HG02759 (cell line): Measurements from ENCODE around the gene EQTN.

ENCODE experiments used
- ATAC-seq: cut with Tn5 transposase; IDR thresholded peaks from one replicate; pipeline ENCODE4 v1.9.1; 2021; ENCODE audit warnings: mild to moderate bottlenecking, moderate library complexity; ENCODE audit not compliant: unreplicated experiment

The EQTN gene

DNA sequence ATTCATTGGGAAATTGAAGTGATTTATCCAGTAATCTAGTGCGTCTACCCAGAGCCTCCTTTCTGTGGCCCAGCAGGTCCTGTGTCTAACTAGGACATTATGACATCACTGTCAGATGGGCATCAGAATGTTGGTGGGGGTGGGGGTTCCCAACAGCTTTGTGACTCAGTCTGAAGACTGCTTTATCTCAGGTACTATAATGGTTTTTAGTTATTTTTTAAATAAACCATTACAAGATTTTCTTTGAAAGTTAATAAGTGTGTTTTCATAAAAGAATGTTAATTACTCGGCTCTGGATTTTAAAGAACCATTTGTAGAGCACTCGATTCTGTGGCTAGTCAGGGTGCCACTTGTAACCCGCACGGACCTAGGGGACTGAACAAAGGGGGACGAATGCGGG, at the start of gene EQTN:
Gene EQTN (minus strand): TSS at position 101 of the 400 bp plus-strand sequence. CDS start 95 bp downstream, at position 6.
- no peak for ATAC-seq

- ATAC-seq: no peak
Observed at GRCh38 chr9:27344776-27345175, 47.8 kb upstream of the EQTN start.

DNA sequence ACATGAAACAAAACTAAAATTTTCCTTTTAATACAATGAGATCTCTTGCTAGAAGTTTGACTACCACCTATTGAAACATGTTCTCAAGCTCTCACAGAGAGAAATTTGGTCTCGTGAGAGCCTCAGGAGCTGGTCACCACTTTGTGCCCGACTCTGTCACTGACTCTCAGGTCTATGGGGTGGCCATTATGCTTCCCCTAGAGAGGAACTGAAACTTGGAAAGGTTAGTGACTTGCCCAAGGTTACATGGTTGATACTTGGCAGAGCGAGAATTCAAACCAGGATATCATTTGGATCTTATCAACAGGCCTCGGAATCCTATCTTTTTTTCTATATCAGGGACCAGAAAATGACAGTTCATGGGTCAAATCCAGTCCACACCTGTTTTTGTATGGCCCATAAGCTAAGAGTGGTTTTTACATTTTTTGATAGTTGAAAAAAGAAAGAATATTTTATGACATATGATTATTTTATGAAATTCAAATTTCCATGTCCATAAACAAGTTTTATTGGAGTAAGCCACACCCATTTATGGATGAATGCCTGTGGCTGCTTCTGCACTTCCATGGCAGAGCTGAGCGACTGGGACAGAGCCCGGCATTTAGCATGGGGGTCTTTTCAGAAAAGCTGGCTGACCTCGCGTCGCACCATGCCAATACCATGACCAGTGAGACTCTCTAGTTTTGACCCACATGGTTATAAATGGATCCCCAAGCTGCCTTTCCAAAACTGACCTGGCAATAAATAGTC, 44.8 kb upstream of the EQTN start:
- ATAC-seq: no peak

DNA sequence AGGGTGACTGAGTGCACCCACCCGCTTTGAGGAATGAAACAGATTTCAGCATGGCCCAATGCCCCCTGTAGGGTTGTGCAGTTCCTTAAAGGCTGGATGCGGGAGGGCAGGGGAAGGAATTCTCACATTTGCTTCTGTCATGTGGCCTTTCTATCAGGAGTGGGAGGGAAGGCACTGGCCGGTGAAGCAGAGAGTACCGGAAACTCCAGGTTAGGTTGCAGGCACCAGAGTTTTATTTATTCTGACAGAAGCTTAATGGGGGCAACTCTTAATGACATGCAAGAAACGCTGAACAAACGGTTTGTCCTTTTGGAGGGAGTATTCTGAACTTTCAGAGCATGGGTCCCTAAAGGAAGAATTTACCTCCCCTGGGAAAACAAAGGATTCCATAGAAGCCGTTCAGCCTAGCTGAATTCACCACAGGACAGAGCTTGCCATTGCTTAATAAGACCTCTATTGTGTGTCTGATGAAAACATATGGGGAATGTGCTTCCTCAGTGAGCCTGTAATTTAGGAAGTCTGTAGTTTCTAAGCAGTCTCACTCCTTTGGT, 44.1 kb upstream of the EQTN start:
- no peak for ATAC-seq

DNA sequence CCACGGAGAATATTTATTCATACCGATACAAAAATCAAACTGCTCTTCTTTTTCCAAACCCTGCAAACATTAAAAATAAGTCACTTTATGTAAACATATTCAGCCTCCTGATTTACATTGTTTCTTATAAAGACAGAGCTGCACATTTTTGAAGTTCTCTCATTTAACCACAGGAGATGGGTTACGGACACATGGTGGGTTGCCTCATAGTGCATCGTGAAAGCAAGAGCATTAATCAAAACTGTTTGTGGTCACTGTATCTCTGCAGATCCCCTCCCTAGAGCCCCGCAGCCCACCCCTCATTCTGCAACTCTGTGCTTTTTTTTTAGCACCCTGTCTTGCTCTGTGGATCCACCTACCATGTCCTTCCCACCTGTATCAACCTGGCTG, 43.3 kb upstream of the EQTN start:
- no peak for ATAC-seq

DNA sequence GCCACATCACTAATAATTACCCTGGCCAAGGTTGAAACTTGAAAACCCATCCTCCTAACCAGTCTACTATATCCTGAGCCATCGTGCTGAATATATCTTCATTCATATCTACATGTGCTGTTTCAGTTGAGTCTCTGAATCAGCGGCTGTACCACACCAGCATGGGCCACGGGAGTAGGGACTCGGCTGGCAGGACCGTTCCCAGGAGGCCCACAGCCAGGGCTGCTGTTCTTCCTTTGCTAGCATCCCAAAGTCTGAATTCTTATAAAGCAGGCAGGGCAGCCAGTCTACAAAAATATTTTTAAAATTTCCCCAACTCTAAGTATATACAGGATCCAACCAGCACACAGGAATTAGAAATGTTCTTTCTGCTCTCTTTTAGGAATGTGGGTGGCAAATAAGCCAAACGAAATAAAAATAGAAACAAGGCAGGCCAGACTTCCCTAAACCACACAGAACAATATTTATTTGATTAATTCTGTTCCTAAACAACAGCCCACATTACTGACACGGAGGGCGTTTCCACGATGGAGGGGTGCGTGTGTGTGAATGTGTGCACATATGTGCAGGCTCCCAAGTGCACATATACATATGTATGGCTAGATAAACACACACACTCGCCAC, 42.8 kb upstream of the EQTN start:
- ATAC-seq: no peak

DNA sequence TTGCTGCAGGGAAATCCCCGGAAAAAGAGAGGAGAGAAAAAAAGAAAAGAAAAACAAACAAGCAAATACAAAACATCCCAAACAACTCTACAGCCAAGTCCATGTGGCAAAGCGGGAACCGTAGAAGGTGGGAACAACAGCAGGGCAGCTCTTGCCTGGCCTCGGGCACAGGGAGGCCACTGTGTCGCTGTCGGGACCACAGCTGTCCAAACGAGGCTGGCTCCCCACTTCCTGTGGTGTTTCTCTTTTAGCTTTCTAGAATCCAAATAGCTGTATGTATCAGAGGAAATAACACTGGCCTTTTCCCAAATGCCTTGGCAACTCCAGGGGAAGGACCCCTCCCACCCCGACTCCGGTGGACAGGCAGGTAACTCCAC, 41.6 kb upstream of the EQTN start:
- no peak for ATAC-seq

DNA sequence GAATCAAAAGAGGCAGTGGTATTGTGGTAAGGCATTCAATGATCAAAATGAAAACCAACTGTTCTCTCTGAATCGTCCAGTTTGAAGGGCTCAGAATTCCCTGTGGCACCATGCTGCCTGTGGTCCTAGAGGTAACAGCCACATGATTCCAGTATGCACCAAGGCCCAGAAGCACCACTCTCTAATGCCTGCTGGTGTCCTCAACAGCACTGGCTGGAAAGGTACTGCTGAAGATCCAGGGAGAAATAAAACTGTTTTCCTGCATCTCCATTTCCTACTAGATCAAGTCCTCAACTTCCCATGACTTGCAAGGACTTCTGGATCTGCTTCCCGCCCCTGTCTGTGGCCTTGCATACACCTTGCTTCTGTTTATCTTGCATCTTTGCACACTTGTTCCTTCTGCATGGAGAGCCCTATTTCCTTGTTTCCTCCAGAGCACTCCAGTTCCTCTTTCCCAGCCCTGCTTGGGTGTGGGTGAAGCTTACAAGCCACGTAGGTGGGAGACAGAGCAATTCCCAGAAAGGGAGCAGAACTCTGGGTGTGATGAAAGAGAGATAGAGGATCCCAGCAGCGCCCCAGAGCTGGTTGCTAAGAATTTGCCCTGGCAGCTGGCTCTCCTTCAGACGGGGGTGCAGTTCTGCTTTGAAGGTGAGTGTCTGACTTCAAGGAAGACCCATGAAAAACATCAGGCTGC, 41.0 kb upstream of the EQTN start:
- no peak for ATAC-seq

GRCh38 chr9:27337236-27337635, 40.3 kb upstream of the EQTN start:
- ATAC-seq: no peak

DNA sequence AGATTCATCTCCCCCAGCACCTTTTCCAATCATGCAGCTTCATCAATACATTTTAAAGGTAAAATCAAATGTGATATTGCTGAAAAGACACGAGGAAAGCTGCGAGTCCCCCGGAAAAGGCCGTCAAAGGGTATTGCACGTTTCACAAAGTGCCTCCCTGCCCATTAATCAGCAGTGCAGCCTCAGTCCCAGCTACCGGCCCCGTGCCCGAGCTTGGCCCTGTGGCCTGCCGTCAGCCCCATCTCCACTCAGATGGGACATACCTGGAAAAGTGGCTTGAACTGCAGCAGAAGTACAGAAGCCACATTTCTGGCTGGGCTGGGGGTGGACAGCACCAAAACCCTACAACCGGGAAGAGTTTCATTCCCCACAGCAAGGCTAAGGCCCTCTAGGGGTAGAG, 39.9 kb upstream of the EQTN start:
- no peak for ATAC-seq

DNA sequence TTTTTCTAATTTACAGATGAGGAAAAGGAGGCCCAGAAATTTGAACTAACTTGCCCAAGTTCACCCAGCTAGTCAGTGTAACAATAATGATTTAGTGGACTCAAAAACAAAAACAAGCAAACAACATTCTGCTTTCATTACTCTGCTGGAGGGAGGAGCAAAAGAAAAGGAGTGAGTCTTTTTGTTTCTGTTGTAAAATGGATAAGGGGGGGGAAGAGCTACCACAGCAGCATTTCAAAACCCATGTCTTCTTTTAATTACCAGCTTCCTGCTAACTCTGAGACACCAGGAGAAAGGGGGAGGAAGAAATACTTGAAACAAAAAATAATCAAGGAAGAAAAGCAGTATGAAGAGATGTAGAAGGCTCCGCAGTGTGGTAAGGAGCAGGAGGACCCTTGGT, 39.2 kb upstream of the EQTN start:
- ATAC-seq: no peak

- ATAC-seq: no peak
Observed at GRCh38 chr9:27335075-27335474, 38.1 kb upstream of the EQTN start.

- peak; percentile 82 for ATAC-seq
Observed at GRCh38 chr9:27333241-27334052, 36.5 kb upstream of the EQTN start.

DNA sequence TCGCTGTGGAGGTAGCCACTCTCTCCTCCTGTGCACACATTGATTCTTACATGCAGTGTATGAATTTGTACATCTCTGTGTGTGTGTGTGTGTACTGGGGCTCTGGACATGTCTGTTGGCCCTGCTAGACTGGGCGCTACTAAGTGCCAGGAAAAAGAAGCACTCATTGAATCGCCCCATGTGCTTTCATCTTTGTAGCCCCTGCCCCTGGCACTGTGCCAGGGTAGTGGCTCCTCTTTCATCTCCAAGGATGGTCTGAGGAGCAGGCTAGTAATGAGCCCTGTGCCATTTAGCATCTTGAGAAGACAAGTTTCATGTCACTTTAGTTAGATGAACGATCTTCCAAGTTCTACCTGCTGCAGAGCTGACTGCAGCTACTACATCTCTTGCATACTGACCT, 34.4 kb upstream of the EQTN start:
- ATAC-seq: no peak

GRCh38 chr9:27329291-27329690, 32.3 kb upstream of the EQTN start:
- ATAC-seq: no peak

GRCh38 chr9:27328483-27328882, 31.5 kb upstream of the EQTN start:
- no peak for ATAC-seq

DNA sequence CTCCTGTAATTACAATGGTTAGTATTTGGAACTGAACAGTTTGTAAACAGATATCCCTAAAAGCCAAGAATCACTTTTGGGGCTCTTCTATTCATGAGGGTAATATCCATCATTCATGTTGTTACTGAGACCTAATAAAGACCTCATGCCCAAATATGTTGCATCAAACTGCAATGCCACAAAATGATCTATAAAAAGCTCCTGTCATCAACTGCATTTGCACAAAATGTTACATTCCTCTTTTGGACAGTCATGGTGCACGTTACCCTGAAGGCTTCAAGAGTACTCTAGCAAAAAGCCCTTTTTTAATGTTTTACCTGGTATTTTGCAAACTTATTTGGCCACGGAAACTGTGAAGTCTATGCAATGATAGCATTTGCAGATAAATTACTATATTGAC, 14.2 kb upstream of the EQTN start:
- no peak for ATAC-seq

DNA sequence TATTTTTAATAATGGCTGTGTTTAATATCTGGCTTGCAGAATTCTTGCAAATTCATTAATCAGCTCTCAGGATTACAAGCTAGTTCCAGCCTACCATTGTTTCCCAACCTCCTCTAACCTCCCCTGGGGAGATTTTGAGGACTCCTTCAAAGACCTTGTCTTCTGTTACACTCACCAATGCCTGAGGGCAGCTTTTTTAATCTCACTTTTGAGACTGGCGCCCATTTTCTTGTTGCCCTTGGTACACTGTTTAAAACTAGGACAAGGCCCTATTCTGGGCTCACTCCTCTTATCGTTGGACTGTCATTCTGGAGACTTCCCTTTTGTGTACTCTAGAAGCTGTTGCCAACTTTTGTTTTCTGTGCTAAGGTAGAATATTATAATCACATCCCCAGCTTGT, 13.6 kb upstream of the EQTN start:
- ATAC-seq: no peak

- ATAC-seq: no peak
Observed at GRCh38 chr9:27308691-27309390, 11.9 kb upstream of the EQTN start.

GRCh38 chr9:27304521-27304920, 7.6 kb upstream of the EQTN start:
- ATAC-seq: no peak
